ENCODE data around the gene HOXA5.

Gene HOXA5

GRCh38 chr7:27170426-27171324 is 27.2 kb upstream of the HOXA5 start:
- no peak for DNase-seq

GRCh38 chr7:27169658-27170425 is 26.4 kb upstream of the HOXA5 start:
- peak; percentile 58 for DNase-seq

- DNase-seq: peak; percentile 75
These were observed 24.9 kb upstream of the HOXA5 start for GRCh38 chr7:27168265-27168947.

GRCh38 chr7:27167916-27168264 is 24.4 kb upstream of the HOXA5 start:
- peak; percentile 69 for DNase-seq

- DNase-seq: peak; percentile 77
These were observed 23.3 kb upstream of the HOXA5 start for GRCh38 chr7:27166531-27167505.

- peak; percentile 51 for DNase-seq
These were observed 22.6 kb upstream of the HOXA5 start for GRCh38 chr7:27165996-27166530.

- peak; percentile 95 for DNase-seq
These were observed 21.9 kb upstream of the HOXA5 start, which contains the start of gene HOXA9 for GRCh38 chr7:27165089-27165995. TSS of gene HOXA9 (minus strand) at chr7:27165537. CDS start at chr7:27165457, 80 bp downstream.

- DNase-seq: no peak
These were observed 21.0 kb upstream of the HOXA5 start for GRCh38 chr7:27164367-27165088.

GRCh38 chr7:27164045-27164366 is 20.5 kb upstream of the HOXA5 start:
- no peak for DNase-seq

GRCh38 chr7:27163288-27164044 is 20.0 kb upstream of the HOXA5 start:
- DNase-seq: no peak

- no peak for DNase-seq
These were observed 19.2 kb upstream of the HOXA5 start for GRCh38 chr7:27162561-27163287.

GRCh38 chr7:27161721-27162560 is 18.5 kb upstream of the HOXA5 start:
- DNase-seq: no peak

- no peak for DNase-seq
These were observed 17.8 kb upstream of the HOXA5 start for GRCh38 chr7:27161214-27161720.

GRCh38 chr7:27160546-27161213 is 17.2 kb upstream of the HOXA5 start:
- DNase-seq: peak; percentile 81

GRCh38 chr7:27160145-27160545 is 16.7 kb upstream of the HOXA5 start:
- DNase-seq: no peak
